ENCODE measurements around the gene SOWAHC. TPM values are rescaled to one million over a fixed set of nuclear protein-coding genes. Genes with fewer than 3 reads are reported as not detected.
A peak's percentile ranks its signal among the peaks of the same experiment; 100 is the strongest.

The SOWAHC gene
- total and polyA plus RNA-seq, 4 donors = 8.5 to 19.5 (median 14.0) TPM

- Histone ChIP-seq H3K4me3 (ENCODE audit: low read depth, low read length) (no peak overlapping the region), H3K9me3 (ENCODE audit: control insufficient read depth, insufficient read depth, low read length) (no peaks in the 10 kb centered on the region), H3K27ac (ENCODE audit: low read depth, low read length) (no peak overlapping the region), H3K27me3 (ENCODE audit: control insufficient read depth, insufficient read depth, low read length) (no peaks in the 10 kb centered on the region), H3K4me1 (ENCODE audit: control insufficient read depth, insufficient read depth, low read length) (peaks cover 9% of the 10 kb centered on the region), H3K36me3 (ENCODE audit: control insufficient read depth, insufficient read depth, low read length) (no peaks in the 10 kb centered on the region)
- WGBS (ENCODE audit: insufficient coverage) = 31% methylated on average over 8 of the region's 9 CpGs
- peak in 1 of 6 donors; percentile 32 for DNase-seq (ENCODE audit: low read depth in 4 of 6, low spot score in 6 of 6)
These were observed 45.4 kb downstream of the SOWAHC start for GRCh38 chr2:109659396-109660045.

DNA sequence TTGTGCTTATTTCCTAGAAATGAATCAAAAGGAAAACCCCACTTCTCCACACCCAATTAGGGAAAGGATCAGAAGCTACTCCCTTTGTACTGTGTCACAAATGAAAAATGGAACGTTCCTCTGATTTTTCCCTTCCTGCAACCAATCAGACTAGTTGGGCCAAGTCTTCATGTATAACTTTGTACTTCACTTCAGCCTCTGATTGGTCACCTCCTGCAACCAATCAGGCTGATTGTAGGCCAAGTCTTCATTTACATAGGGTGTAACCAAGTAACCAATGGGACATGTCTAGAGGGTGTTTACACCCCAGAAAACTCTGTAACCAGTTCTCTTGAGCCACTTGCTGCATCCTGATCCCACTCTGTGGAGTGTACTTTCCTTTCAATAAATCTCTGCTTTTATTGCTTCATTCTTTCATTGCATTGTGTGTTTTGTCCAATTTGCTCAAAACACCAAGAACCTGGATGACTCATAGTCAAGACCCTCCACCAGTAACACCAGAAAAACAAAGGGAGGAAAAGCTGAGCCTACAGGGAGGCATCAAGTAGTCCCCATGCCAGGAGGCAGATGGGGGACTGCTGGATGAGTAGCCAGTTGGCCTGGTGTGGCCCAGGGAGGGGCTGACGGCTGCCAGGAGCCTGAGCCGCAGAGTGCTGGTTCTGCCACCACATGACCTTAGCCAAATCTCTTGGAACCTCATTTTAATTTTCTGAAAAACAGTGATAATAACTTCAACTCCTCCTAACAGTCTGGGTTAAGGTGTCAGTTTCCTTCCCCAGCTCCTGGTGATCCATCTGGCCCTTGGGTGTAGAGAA is 46.1 kb downstream of the SOWAHC start:
- WGBS (ENCODE audit: insufficient coverage) = 83% methylated on average over 2 of the region's 3 CpGs
- no peak for DNase-seq (ENCODE audit: low read depth in 4 of 6, low spot score in 6 of 6)
- Histone ChIP-seq H3K27ac (ENCODE audit: low read depth, low read length) (no peak overlapping the region), H3K27me3 (ENCODE audit: control insufficient read depth, insufficient read depth, low read length) (no peaks in the 10 kb centered on the region), H3K4me1 (ENCODE audit: control insufficient read depth, insufficient read depth, low read length) (peaks cover 9% of the 10 kb centered on the region), H3K4me3 (ENCODE audit: low read depth, low read length) (no peak overlapping the region), H3K36me3 (ENCODE audit: control insufficient read depth, insufficient read depth, low read length) (no peaks in the 10 kb centered on the region), H3K9me3 (ENCODE audit: control insufficient read depth, insufficient read depth, low read length) (no peaks in the 10 kb centered on the region)

GRCh38 chr2:109662889-109663288 is 48.7 kb downstream of the SOWAHC start:
- Histone ChIP-seq H3K36me3 (ENCODE audit: control insufficient read depth, insufficient read depth, low read length) (no peaks in the 10 kb centered on the region), H3K27ac (ENCODE audit: low read depth, low read length) (peak overlapping the region; percentile 40), H3K4me1 (ENCODE audit: control insufficient read depth, insufficient read depth, low read length) (peaks cover 9% of the 10 kb centered on the region), H3K27me3 (ENCODE audit: control insufficient read depth, insufficient read depth, low read length) (no peaks in the 10 kb centered on the region), H3K9me3 (ENCODE audit: control insufficient read depth, insufficient read depth, low read length) (no peaks in the 10 kb centered on the region), H3K4me3 (ENCODE audit: low read depth, low read length) (no peak overlapping the region)
- no peak for DNase-seq (ENCODE audit: low read depth in 4 of 6, low spot score in 6 of 6)

- peak overlapping the region; percentile 40 for H3K27ac ChIP-seq (ENCODE audit: low read depth, low read length)
- peaks cover 9% of the 10 kb centered on the region for H3K4me1 ChIP-seq (ENCODE audit: control insufficient read depth, insufficient read depth, low read length)
- H3K36me3 ChIP-seq (ENCODE audit: control insufficient read depth, insufficient read depth, low read length) = no peaks in the 10 kb centered on the region
- no peaks in the 10 kb centered on the region for H3K27me3 ChIP-seq (ENCODE audit: control insufficient read depth, insufficient read depth, low read length)
- peak; percentile 72 to 96 (median 81) for DNase-seq (ENCODE audit: low read depth in 4 of 6, low spot score in 6 of 6)
- 34% methylated on average over 4 of the region's 4 CpGs for WGBS (ENCODE audit: insufficient coverage)
- H3K4me3 ChIP-seq (ENCODE audit: low read depth, low read length) = no peak overlapping the region
- H3K9me3 ChIP-seq (ENCODE audit: control insufficient read depth, insufficient read depth, low read length) = no peaks in the 10 kb centered on the region
These were observed 49.6 kb downstream of the SOWAHC start for GRCh38 chr2:109663721-109664120.

- Histone ChIP-seq H3K9me3 (ENCODE audit: control insufficient read depth, insufficient read depth, low read length) (no peaks in the 10 kb centered on the region), H3K27ac (ENCODE audit: low read depth, low read length) (no peak overlapping the region), H3K27me3 (ENCODE audit: control insufficient read depth, insufficient read depth, low read length) (no peaks in the 10 kb centered on the region), H3K4me1 (ENCODE audit: control insufficient read depth, insufficient read depth, low read length) (peaks cover 4% of the 10 kb centered on the region), H3K36me3 (ENCODE audit: control insufficient read depth, insufficient read depth, low read length) (no peaks in the 10 kb centered on the region), H3K4me3 (ENCODE audit: low read depth, low read length) (no peak overlapping the region)
- no peak for DNase-seq (ENCODE audit: low read depth in 4 of 6, low spot score in 6 of 6)
- no CpG with 5 or more reads among the region's 1 CpG for WGBS (ENCODE audit: insufficient coverage)
These were observed 52.3 kb downstream of the SOWAHC start for GRCh38 chr2:109666466-109666865.

Other genes starting within 250 kb of the SOWAHC start
- gene SEPTIN10, start 398 bp upstream of the SOWAHC start, total RNA-seq = 10 to 100 TPM; 74.4 to 82.6 TPM
- 10 to 100 TPM; 51.6 to 64.8 TPM for gene SEPTIN10, start 398 bp upstream of the SOWAHC start, polyA plus RNA-seq (ENCODE audit: insufficient read length in 2 of 2)
- 10 to 100 TPM; 38.0 to 41.8 TPM for gene RGPD5, start 179.9 kb downstream of the SOWAHC start, total RNA-seq
- 10 to 100 TPM; 14.0 to 17.1 TPM for gene RGPD5, start 179.9 kb downstream of the SOWAHC start, polyA plus RNA-seq (ENCODE audit: insufficient read length in 2 of 2)

Measured in spinal cord (tissue), 10 donors.